NB4 (cell line): Measurements from ENCODE around the gene CCDC186.

ENCODE experiments used
- DNase-seq: peaks from one replicate; pipeline ENCODE4 v3.0.0; 2010; ENCODE audit warnings: low read depth
- H3K4me3 ChIP-seq: one replicate; pipeline ENCODE4 v1.5.1; 2011; ENCODE audit warnings: mild to moderate bottlenecking, low read depth, low read length, moderate library complexity
- MAX ChIP-seq: IDR thresholded peaks from 2 replicates; pipeline ENCODE4 v1.6.1; 2011; ENCODE audit warnings: low read depth, low read length
- MYC ChIP-seq: IDR thresholded peaks from 2 replicates; pipeline ENCODE4 v1.6.1; 2011; ENCODE audit warnings: low read depth, low read length
- POLR2A ChIP-seq: IDR thresholded peaks from 2 replicates; pipeline ENCODE4 v1.6.1; 2011; ENCODE audit warnings: mild to moderate bottlenecking; ENCODE audit not compliant: insufficient read length; ENCODE audit errors: extremely low read depth
- TF ChIP-seq, protein P1 (sequence below): IDR thresholded peaks from one replicate; pipeline ENCODE4 v1.5.1; 2012; ENCODE audit warnings: low read depth, low read length

CCDC186 gene

GRCh38 chr10:114172776-114173602 lies 1.0 kb downstream of the CCDC186 start:
- TF ChIP-seq MAX (no peak), MYC (no peak), POLR2A (no peak)
- TF ChIP-seq, protein P1, sequence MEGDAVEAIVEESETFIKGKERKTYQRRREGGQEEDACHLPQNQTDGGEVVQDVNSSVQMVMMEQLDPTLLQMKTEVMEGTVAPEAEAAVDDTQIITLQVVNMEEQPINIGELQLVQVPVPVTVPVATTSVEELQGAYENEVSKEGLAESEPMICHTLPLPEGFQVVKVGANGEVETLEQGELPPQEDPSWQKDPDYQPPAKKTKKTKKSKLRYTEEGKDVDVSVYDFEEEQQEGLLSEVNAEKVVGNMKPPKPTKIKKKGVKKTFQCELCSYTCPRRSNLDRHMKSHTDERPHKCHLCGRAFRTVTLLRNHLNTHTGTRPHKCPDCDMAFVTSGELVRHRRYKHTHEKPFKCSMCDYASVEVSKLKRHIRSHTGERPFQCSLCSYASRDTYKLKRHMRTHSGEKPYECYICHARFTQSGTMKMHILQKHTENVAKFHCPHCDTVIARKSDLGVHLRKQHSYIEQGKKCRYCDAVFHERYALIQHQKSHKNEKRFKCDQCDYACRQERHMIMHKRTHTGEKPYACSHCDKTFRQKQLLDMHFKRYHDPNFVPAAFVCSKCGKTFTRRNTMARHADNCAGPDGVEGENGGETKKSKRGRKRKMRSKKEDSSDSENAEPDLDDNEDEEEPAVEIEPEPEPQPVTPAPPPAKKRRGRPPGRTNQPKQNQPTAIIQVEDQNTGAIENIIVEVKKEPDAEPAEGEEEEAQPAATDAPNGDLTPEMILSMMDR: no peak
- peak; percentile 8 for DNase-seq
- H3K4me3 ChIP-seq: peak overlapping the region; percentile 84

DNA sequence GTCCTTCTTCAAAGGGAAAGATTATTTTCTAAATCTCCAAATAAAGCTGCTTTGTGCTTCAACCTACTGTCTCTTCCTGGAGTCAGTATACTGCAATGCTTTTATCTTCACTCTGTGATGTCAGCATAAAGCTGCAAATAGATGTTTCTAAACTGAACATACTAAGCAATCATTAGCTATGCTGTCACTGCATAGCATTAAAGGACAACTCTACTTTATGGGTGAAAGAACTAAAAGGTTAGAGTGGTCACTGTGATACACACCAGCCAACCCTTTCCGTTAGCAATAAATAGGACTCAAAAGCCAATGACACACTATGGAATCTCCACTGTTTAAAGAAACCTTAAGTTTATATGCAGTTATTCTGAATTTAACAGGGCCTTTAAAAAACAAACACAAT lies 1.8 kb downstream of the CCDC186 start:
- peak; percentile 11 for DNase-seq
- no peak overlapping the region for H3K4me3 ChIP-seq

DNA sequence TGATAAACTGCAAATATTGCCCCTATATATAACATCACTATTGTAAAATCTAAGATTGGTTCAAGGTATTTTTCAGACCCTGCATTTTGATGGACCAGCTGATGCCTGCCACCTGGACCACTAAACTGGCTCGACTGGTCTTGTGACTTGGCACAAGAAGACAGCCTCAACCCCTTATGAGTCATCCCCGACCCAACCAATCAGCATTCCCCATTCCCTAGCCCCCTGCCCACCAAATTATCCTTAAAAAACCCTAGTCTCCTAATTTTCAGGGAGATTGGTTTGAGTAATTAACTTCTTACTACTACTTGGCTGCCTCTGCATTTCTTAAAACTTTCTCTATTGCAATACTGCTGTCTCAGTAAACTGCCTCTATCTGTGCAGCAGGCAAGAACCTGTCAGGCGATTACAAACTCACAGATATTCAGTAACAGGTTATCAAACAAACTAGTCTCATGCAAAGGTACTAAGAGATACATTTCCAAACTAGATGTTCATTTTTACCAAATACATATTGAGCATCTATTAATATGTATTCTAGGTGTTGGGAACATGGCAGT lies 5.5 kb downstream of the CCDC186 start:
- no peak for DNase-seq
- TF ChIP-seq MAX: no peak
- TF ChIP-seq, protein P1: no peak
- TF ChIP-seq MYC: no peak
- TF ChIP-seq POLR2A: no peak

More for the DNA sequence above, 1.8 kb downstream of the CCDC186 start:
- TF ChIP-seq POLR2A (no peak), MYC (no peak), MAX (no peak)
- TF ChIP-seq, protein P1: no peak

GRCh38 chr10:114167985-114168384 lies 6.0 kb downstream of the CCDC186 start:
- H3K4me3 ChIP-seq: no peak overlapping the region
- TF ChIP-seq, protein P1: no peak
- TF ChIP-seq MAX (no peak), POLR2A (no peak), MYC (no peak)
- DNase-seq: no peak

More for the DNA sequence above, 5.5 kb downstream of the CCDC186 start:
- no peak overlapping the region for H3K4me3 ChIP-seq

DNA sequence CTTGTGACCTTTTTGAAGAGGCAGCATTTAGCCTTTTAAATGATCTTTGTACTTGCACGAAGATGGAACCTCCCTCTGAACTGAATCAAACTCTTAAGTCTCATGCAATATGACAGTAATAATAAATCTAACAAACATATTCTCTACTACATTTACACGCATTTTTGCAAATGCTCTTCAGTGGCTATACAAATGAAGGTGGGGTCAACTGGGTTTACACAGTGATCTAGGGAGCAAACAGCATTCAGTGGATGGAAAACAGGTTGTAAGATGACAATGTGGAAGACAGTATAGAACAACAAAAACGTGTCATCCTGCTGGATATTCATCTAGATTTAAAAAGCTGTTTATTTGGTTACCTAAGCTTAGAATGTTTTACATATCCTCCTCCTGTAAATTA lies 7.5 kb downstream of the CCDC186 start:
- H3K4me3 ChIP-seq: no peak overlapping the region
- no peak for DNase-seq
- TF ChIP-seq MAX: no peak
- no peak for TF ChIP-seq POLR2A
- TF ChIP-seq, protein P1: no peak
- no peak for TF ChIP-seq MYC
